ENCODE results near the gene AGXT2. TPM values are rescaled to one million over a fixed set of nuclear protein-coding genes. Genes with fewer than 3 reads are reported as not detected.

AGXT2 gene
- total RNA-seq, 3 donors from 2014 or later (not counting 1 experiment from before 2014, with no cell fraction given), result not detected

DNA sequence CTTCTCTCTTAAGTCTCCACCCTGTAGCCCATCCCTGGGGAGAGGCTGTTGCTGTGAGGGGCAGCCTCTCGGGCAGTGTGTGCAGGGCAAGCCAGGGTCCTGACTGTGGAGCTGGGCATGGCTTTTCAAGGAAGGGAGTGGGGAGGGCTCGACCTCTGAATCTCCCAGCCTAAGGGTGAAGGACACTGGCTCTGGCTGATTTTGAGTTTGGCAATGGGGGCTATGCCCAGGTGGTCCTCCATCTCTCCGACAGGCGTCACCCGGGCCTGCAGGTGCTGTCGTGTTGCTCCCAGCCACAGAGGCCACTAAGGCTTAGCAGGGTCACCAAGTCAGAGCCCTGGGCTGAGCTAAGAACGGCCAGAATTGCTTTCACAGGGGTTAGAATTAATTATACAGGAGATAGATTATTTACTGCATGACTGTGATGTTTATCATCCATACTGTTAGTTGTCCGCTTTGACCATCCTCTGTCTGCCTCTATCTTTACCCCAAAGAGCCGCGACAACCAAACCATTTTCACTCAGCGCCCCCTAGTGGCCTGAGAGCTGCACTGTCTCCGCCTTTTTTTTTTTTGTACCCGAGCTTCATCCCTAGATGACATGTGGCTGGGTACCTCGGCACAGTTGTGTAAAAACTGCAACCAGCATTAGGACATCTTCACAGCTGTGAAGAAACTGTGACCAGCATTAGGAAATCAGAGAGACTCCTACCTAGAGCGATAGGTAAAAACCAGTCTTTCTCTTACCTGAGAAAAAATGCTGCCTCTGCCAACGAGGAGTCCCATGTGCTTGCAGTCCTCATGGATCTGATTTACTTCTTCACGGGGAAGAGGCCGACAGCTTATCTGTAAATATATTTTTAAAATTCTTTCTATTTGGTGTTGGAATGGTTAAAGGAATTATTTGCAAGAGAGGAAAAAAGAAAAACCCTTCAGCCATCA is 44.5 kb downstream of the AGXT2 start:
- Mint-ChIP-seq H3K27ac (no peak overlapping the region), H3K4me1 (no peaks in the 10 kb centered on the region), H3K36me3 (no peaks in the 10 kb centered on the region), H3K4me3 (no peak overlapping the region), H3K27me3 (ENCODE audit: low read depth in 2 of 2) (peaks cover 2 to 19% of the 10 kb centered on the region in 2 donors), H3K9me3 (no peaks in the 10 kb centered on the region)
- 53% methylated on average over 17 of the region's 18 CpGs for WGBS (ENCODE audit: insufficient coverage)
- no peak overlapping the region for H3K4me3 ChIP-seq (ENCODE audit: low read length)
- H3K27me3 ChIP-seq (ENCODE audit: control insufficient read depth, insufficient read depth, low read length), result no peaks in the 10 kb centered on the region
- DNase-seq (peak; percentile 30 to 67), ATAC-seq (peak; percentile 38 to 64 (median 54))
- intact Hi-C loops (cut with micrococcal nuclease), result loop anchor here (1.0 kb wide), 1 partner anchor 529 kb away; no protein-coding TSS in a partner anchor
- no peaks in the 10 kb centered on the region for H3K4me1 ChIP-seq (ENCODE audit: control insufficient read depth, insufficient read depth, low read length)
- TF ChIP-seq, protein P1, sequence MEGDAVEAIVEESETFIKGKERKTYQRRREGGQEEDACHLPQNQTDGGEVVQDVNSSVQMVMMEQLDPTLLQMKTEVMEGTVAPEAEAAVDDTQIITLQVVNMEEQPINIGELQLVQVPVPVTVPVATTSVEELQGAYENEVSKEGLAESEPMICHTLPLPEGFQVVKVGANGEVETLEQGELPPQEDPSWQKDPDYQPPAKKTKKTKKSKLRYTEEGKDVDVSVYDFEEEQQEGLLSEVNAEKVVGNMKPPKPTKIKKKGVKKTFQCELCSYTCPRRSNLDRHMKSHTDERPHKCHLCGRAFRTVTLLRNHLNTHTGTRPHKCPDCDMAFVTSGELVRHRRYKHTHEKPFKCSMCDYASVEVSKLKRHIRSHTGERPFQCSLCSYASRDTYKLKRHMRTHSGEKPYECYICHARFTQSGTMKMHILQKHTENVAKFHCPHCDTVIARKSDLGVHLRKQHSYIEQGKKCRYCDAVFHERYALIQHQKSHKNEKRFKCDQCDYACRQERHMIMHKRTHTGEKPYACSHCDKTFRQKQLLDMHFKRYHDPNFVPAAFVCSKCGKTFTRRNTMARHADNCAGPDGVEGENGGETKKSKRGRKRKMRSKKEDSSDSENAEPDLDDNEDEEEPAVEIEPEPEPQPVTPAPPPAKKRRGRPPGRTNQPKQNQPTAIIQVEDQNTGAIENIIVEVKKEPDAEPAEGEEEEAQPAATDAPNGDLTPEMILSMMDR (IDR thresholded peaks at IDR 0.05), result peak; percentile 81
- no peak overlapping the region for H3K27ac ChIP-seq (ENCODE audit: low read length)
- no peaks in the 10 kb centered on the region for H3K9me3 ChIP-seq (ENCODE audit: control insufficient read depth, insufficient read depth, low read length)
- H3K36me3 ChIP-seq (ENCODE audit: control insufficient read depth, insufficient read depth, low read length), result no peaks in the 10 kb centered on the region

DNA sequence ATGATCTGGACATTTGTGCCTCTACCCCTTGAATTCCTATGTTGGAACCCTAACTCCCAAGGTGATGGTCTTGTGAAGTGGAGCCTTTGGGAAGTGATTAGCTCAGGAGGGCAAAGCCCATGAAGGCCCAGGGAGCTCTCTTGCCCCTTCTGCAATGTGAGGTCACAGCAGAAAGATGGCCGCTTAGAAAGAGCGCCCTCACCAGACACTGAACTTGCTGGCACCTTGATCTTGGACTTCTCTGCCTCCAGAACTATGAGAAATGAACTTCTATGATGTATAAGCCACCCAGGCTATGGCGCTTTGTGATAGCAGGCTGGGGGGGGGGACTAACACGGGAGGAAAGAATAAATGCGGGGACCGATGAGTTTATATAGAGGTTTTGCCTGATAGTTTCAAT is 45.3 kb downstream of the AGXT2 start:
- WGBS (ENCODE audit: insufficient coverage), result 97% methylated on average over 6 of the region's 6 CpGs
- ATAC-seq, result no peak
- no peaks in the 10 kb centered on the region for H3K4me1 Mint-ChIP-seq
- H3K27ac Mint-ChIP-seq, result no peak overlapping the region
- TF ChIP-seq, protein P1 (IDR thresholded peaks at IDR 0.05), result no peak
- Histone ChIP-seq H3K27ac (ENCODE audit: low read length) (no peak overlapping the region), H3K27me3 (ENCODE audit: control insufficient read depth, insufficient read depth, low read length) (no peaks in the 10 kb centered on the region), H3K36me3 (ENCODE audit: control insufficient read depth, insufficient read depth, low read length) (no peaks in the 10 kb centered on the region), H3K9me3 (ENCODE audit: control insufficient read depth, insufficient read depth, low read length) (no peaks in the 10 kb centered on the region), H3K4me1 (ENCODE audit: control insufficient read depth, insufficient read depth, low read length) (no peaks in the 10 kb centered on the region), H3K4me3 (ENCODE audit: low read length) (no peak overlapping the region)
- no peaks in the 10 kb centered on the region for H3K9me3 Mint-ChIP-seq
- no peaks in the 10 kb centered on the region for H3K36me3 Mint-ChIP-seq
- no peak overlapping the region for H3K4me3 Mint-ChIP-seq
- peaks cover 0 to 14% of the 10 kb centered on the region in 2 donors for H3K27me3 Mint-ChIP-seq (ENCODE audit: low read depth in 2 of 2)
- DNase-seq, result no peak
- intact Hi-C loops (cut with micrococcal nuclease), result no loop called here

DNA sequence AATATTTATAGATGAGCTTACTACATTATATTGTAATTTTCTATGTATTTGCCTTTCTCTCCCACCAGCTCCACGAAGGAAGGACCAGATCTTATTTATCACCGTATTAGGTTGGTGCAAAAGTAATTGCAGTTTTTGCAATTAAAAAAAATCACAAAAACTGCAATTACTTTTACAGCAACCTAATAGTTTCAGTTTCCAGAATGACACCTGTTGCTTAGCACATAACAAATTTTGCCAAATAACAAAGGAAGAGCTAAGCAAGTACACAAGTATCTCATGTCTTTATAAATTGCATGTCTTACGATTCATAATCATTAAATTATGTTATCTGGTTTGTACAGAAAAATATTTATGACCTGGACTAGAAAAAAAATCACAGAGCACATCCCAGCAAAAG is 45.9 kb downstream of the AGXT2 start:
- intact Hi-C loops (cut with micrococcal nuclease), result no loop called here
- no peaks in the 10 kb centered on the region for H3K27me3 ChIP-seq (ENCODE audit: control insufficient read depth, insufficient read depth, low read length)

More for the DNA sequence above, 45.9 kb downstream of the AGXT2 start:
- 100% methylated on average over 1 of the region's 3 CpGs for WGBS (ENCODE audit: insufficient coverage)
- no peaks in the 10 kb centered on the region for H3K4me1 Mint-ChIP-seq
- no peak overlapping the region for H3K27ac Mint-ChIP-seq
- no peak overlapping the region for H3K4me3 Mint-ChIP-seq
- DNase-seq (no peak), ATAC-seq (no peak)
- TF ChIP-seq, protein P1 (IDR thresholded peaks at IDR 0.05), result no peak
- no peaks in the 10 kb centered on the region for H3K9me3 Mint-ChIP-seq
- H3K9me3 ChIP-seq (ENCODE audit: control insufficient read depth, insufficient read depth, low read length), result no peaks in the 10 kb centered on the region
- H3K27me3 Mint-ChIP-seq (ENCODE audit: low read depth in 2 of 2), result peaks cover 0 to 11% of the 10 kb centered on the region in 2 donors
- H3K36me3 ChIP-seq (ENCODE audit: control insufficient read depth, insufficient read depth, low read length), result no peaks in the 10 kb centered on the region
- no peaks in the 10 kb centered on the region for H3K36me3 Mint-ChIP-seq
- no peaks in the 10 kb centered on the region for H3K4me1 ChIP-seq (ENCODE audit: control insufficient read depth, insufficient read depth, low read length)
- H3K4me3 ChIP-seq (ENCODE audit: low read length), result no peak overlapping the region
- no peak overlapping the region for H3K27ac ChIP-seq (ENCODE audit: low read length)
